Left lung (tissue), 10 donors: ENCODE results near the gene ADAMTS4. TPM values are rescaled to one million over a fixed set of nuclear protein-coding genes. Genes with fewer than 3 reads are reported as not detected.

ENCODE experiments used
- ATAC-seq: fragments of 200-7000 bp; cut with Tn5 transposase; one replicate; pipeline ENCODE4 v1.9.1; 2020; ENCODE audit warnings: moderate library complexity
- DNase-seq, 4 donors: peaks; one replicate each; pipeline ENCODE4 v3.0.0-alpha.2; 2013 to 2020
- H3K27ac ChIP-seq, 2 donors: fragments of 200-600 bp; sonication (generic) in 1 of 2; one replicate each; pipeline versions ENCODE4 v1.5.0 to v1.8.0; 2020 to 2021
- H3K27me3 ChIP-seq, 2 donors: fragments of 200-600 bp; sonication (generic) in 1 of 2; one replicate each; pipeline versions ENCODE4 v1.5.0 to v1.8.0; 2020 to 2021
- H3K36me3 ChIP-seq, 2 donors: fragments of 200-600 bp; sonication (generic) in 1 of 2; one replicate each; pipeline versions ENCODE4 v1.5.0 to v1.8.0; 2020 to 2021
- H3K4me1 ChIP-seq, 2 donors: fragments of 200-600 bp; one replicate each; pipeline ENCODE4 v1.8.0; 2021
- H3K4me3 ChIP-seq, 2 donors: fragments of 200-600 bp; sonication (generic) in 1 of 2; one replicate each; pipeline versions ENCODE4 v1.5.0 to v1.8.0; 2020 to 2021; ENCODE audit warnings: mild to moderate bottlenecking in 1 of 2
- H3K9me3 ChIP-seq, 2 donors: fragments of 200-600 bp; sonication (generic) in 1 of 2; one replicate each; pipeline versions ENCODE4 v1.5.0 to v1.8.0; 2020 to 2021
- intact Hi-C, 2 donors: fragments of 100-400 bp; cut with DNase I; formaldehyde crosslinking; loops; one replicate each; pipeline versions ENCODE4 v1.11.2 to v1.14.2; 2022
- polyA plus RNA-seq, 6 donors: library from polyadenylated mRNA; unstranded; fragments of 120-200 nt; gene quantifications; one replicate each; pipeline ENCODE4 v1.2.1, GENCODE V29; 2013; ENCODE audit not compliant: insufficient read length in 6 of 6
- total RNA-seq, 2 donors: library from RNA; stranded (reverse); fragmentation: NEBNext Ultra II Directional; extraction: Animal tissue kit (Norgen Biotek cat#: 25700); gene quantifications; one replicate each; pipeline ENCODE4 v1.2.1, GENCODE V29; 2021
- TF ChIP-seq, protein P1 (sequence below), 2 donors: fragments of 200-600 bp; sonication (generic) in 1 of 2; IDR thresholded peaks; one replicate each; pipeline versions ENCODE4 v1.5.0 to v1.8.0; 2021; ENCODE audit warnings: antibody characterized with exemption in 2 of 2
- donor health status: DM: no; HTN: yes; CAD: no.
- donor health status: DM: no; HTN: no; CAD: no.

Gene ADAMTS4
- total and polyA plus RNA-seq, 8 donors, result 1.4 to 15.4 (median 3.1) TPM

DNA sequence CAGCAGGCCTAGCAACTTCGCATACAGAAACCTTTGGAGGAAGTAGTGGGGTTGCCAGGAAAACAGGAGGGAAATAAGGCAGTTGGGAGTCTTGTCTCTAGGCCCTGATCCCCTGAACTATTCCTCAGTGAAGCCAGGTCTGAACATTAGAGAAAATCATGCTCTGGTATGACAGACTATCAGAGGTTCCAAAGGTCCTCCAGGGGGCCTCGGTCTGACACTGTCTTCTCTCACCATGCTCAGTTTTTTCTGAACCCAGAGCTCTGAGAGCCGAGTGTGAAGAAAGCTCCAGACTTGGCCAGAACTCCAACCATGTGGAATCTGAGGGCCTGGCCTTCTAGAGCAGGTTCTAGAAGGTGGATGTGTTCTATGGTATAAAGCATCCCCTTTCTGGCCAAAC, 31.0 kb upstream of the ADAMTS4 start:
- DNase-seq (no peak), ATAC-seq (no peak)
- H3K9me3 ChIP-seq, result no peaks in the 10 kb centered on the region
- H3K27ac ChIP-seq, result no peak overlapping the region
- H3K27me3 ChIP-seq, result no peaks in the 10 kb centered on the region
- peaks cover 11 to 29% of the 10 kb centered on the region in 2 donors for H3K4me1 ChIP-seq
- H3K36me3 ChIP-seq, result peaks cover 0 to 29% of the 10 kb centered on the region in 2 donors
- no peak overlapping the region for H3K4me3 ChIP-seq
- intact Hi-C loops, result loop anchor here in 1 of 2 donors (10.0 kb wide), 1 partner anchor 155 kb away; no protein-coding TSS in a partner anchor
- TF ChIP-seq, protein P1, sequence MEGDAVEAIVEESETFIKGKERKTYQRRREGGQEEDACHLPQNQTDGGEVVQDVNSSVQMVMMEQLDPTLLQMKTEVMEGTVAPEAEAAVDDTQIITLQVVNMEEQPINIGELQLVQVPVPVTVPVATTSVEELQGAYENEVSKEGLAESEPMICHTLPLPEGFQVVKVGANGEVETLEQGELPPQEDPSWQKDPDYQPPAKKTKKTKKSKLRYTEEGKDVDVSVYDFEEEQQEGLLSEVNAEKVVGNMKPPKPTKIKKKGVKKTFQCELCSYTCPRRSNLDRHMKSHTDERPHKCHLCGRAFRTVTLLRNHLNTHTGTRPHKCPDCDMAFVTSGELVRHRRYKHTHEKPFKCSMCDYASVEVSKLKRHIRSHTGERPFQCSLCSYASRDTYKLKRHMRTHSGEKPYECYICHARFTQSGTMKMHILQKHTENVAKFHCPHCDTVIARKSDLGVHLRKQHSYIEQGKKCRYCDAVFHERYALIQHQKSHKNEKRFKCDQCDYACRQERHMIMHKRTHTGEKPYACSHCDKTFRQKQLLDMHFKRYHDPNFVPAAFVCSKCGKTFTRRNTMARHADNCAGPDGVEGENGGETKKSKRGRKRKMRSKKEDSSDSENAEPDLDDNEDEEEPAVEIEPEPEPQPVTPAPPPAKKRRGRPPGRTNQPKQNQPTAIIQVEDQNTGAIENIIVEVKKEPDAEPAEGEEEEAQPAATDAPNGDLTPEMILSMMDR (IDR thresholded peaks at IDR 0.05), result no peak

DNA sequence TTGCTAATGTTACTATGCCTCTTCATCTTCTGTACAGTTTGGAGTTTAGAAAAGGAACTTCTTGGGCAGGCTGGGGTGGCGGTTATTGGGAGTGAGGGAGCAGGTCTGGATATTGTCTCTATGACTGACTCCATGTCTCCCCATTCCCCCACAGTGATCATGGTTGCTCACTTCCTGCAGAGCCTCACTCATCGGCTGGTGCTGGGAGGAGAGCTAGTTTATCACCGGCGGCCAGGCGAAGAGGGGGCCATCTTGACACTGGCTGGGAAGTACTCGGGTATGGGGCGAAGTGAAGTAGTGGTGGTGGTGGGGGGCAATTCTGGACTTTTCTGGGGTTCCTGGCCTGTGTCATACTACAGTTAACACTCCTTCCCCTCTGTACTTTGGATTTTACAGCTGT, 29.2 kb upstream of the ADAMTS4 start:
- intact Hi-C loops, result loop anchor here in 1 of 2 donors (10.0 kb wide), 1 partner anchor 157 kb away; no protein-coding TSS in a partner anchor
- no peaks in the 10 kb centered on the region for H3K27me3 ChIP-seq
- peak overlapping the region in 1 of 2 donors; percentile 59 for H3K27ac ChIP-seq
- peaks cover 0 to 29% of the 10 kb centered on the region in 2 donors for H3K36me3 ChIP-seq
- TF ChIP-seq, protein P1 (IDR thresholded peaks at IDR 0.05), result no peak
- H3K9me3 ChIP-seq, result no peaks in the 10 kb centered on the region
- H3K4me1 ChIP-seq, result peaks cover 11 to 37% of the 10 kb centered on the region in 2 donors
- peak overlapping the region in 1 of 2 donors; percentile 59 for H3K4me3 ChIP-seq
- no peak for ATAC-seq
- no peak for DNase-seq

DNA sequence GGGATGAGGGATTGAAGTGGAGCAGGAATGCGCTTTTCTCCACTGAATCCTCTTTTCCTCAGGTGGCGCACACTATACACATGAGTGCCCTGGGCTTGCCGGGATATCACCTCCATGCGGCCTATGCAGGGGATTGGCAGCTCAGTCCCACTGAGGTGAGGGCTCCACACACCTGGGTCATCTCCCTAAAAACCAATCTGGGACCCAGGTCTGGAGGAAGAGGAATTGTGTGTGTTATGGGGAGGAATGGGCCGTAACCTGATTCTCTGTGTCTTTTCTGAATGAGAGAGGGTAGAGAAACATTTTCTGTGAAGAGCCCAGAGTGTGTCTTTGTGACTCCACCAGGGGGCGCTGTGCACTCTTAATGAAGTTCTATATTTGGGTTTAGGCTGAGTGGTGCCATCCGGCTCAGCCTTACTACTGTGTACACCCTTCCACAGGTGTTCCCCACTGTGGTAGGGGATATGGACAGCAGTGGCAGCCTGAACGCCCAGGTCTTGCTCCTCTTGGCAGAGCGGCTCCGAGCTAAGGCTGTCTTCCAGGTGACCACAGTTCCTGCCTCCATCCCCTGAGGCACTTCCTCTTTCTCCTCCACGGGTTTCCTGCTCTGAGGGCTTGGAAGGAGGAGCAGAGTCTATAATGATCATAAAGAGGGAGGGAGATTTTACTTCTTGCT, 28.5 kb upstream of the ADAMTS4 start:
- DNase-seq (peak; percentile 60 to 83 (median 77)), ATAC-seq (peak; percentile 68)
- H3K27ac ChIP-seq, result peak overlapping the region in 1 of 2 donors; percentile 59
- H3K27me3 ChIP-seq, result no peaks in the 10 kb centered on the region
- peaks cover 11 to 37% of the 10 kb centered on the region in 2 donors for H3K4me1 ChIP-seq
- H3K36me3 ChIP-seq, result peaks cover 0 to 29% of the 10 kb centered on the region in 2 donors
- TF ChIP-seq, protein P1 (IDR thresholded peaks at IDR 0.05), result peak; percentile 90 to 96
- intact Hi-C loops, result loop anchor here in 1 of 2 donors (10.0 kb wide), 1 partner anchor 157 kb away; no protein-coding TSS in a partner anchor
- H3K4me3 ChIP-seq, result peak overlapping the region in 1 of 2 donors; percentile 59
- no peaks in the 10 kb centered on the region for H3K9me3 ChIP-seq

DNA sequence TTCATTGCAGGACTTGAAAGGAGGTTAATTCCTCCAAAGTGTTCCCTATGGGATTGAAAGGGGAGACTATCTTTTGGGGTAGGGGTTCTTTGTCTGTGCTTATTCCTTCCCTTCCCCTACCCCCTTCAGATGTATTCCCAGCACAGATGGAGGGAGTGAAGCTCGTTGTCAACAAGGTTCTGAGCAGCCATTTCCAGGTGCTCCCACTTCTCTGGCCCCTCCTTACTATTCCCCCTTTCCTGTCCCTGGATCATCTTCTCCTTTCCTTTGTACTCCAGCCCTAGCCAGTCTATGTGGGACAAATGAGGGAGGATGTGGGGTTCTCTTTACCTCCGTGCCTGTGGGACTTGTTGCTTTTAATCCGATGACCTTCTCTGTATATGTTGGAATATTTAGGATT, 27.9 kb upstream of the ADAMTS4 start:
- TF ChIP-seq, protein P1 (IDR thresholded peaks at IDR 0.05), result no peak

DNA sequence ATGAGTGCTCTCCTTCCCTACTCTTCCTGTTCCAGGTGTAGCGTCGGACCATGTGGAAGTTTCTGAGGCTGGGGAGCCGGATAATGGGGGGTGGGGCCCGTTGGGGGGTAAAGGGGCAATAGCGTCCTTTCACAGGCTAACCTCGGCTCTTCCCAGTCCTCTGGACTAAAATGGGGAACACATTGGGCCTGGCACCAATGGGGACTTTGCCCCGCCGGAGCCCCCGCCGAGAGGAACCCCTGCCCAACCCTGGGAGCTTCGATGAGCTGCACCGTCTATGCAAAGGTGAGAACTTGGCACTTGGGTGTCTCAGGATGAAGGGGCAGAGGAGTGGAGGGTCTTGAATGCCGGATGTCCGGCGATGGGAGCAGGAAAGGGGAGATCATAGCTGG, 27.5 kb upstream of the ADAMTS4 start:
- no peaks in the 10 kb centered on the region for H3K27me3 ChIP-seq
- H3K36me3 ChIP-seq, result peaks cover 0 to 29% of the 10 kb centered on the region in 2 donors
- DNase-seq (no peak), ATAC-seq (no peak)
- TF ChIP-seq, protein P1 (IDR thresholded peaks at IDR 0.05), result no peak
- no peaks in the 10 kb centered on the region for H3K9me3 ChIP-seq
- peaks cover 11 to 37% of the 10 kb centered on the region in 2 donors for H3K4me1 ChIP-seq
- intact Hi-C loops, result loop anchor here in 1 of 2 donors (10.0 kb wide), 1 partner anchor 158 kb away; no protein-coding TSS in a partner anchor
- peak overlapping the region in 1 of 2 donors; percentile 76 for H3K27ac ChIP-seq
- peak overlapping the region; percentile 48 to 59 for H3K4me3 ChIP-seq

More for the DNA sequence above, 27.9 kb upstream of the ADAMTS4 start:
- peaks cover 11 to 37% of the 10 kb centered on the region in 2 donors for H3K4me1 ChIP-seq
- intact Hi-C loops, result loop anchor here in 1 of 2 donors (10.0 kb wide), 1 partner anchor 158 kb away; no protein-coding TSS in a partner anchor
- peak overlapping the region; percentile 48 to 59 for H3K4me3 ChIP-seq
- H3K36me3 ChIP-seq, result peaks cover 0 to 29% of the 10 kb centered on the region in 2 donors
- peak overlapping the region in 1 of 2 donors; percentile 59 for H3K27ac ChIP-seq
- H3K9me3 ChIP-seq, result no peaks in the 10 kb centered on the region
- no peak for DNase-seq
- H3K27me3 ChIP-seq, result no peaks in the 10 kb centered on the region
- no peak for ATAC-seq
